ENCODE data around the gene NLRC3. TPM values are rescaled to one million over a fixed set of nuclear protein-coding genes. Genes with fewer than 3 reads are reported as not detected.

Gene NLRC3
- polyA plus RNA-seq, 1 of the 3 experiments (the other 2 are of a cell fraction), result not detected

DNA sequence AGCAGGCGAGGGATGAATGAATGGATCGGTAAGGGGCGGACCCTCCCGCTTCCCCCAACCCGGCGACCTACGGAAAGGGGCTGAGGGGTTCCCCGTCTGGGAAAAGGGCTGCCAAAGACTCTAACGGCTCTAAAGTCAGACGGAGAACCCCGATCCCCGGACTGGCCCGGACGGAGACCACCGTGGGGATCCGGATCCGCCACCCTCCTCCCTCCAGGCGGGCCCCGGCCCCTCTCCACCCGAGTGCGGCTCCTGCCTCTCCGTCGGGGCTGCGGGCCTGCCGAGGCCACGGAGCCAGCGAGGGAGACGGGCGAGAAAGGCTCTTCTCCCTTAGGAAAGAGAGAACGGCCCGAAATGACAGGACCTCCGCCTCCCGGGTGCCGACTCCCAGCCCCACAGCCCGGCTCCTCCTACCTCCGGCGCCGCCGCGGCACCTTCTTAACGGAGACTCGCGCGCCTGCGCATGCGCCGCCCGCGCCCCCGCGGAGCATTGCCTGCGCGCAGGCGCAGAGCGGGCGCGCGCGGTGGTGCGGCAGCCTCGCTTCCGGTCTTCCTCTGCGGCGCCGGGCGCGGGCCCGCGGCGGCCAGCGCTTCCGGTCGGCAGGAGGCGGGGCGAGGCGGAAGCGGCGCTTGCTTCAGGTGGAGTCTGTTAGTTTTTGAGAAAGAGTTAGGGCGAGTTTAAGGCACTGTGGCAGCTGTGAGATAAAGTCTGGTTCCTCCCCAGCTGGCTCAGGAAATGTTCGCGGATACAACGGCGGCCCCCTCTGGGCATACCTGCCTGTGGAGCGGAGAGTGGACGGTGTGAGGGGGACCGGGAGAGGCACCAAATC is 34.2 kb upstream of the NLRC3 start, which contains the start of gene SLX4:
Gene SLX4, minus strand, starts transcription at position 461 of the 830 bp plus-strand sequence. CDS start 2,642 bp downstream, outside the sequence.
- peak within 1 kb of the TSS; percentile 71 to 98 for H3K4me3 ChIP-seq (ENCODE audit: low read depth in 2 of 2, low read length in 1 of 2)
- no peaks in the 10 kb centered on the region for H3K27me3 ChIP-seq (ENCODE audit: insufficient read depth)
- H3K79me2 ChIP-seq (ENCODE audit: insufficient read depth), result peaks cover 57% of the 10 kb centered on the region
- H3K9me3 ChIP-seq, result no peaks in the 10 kb centered on the region
- H2AFZ ChIP-seq (ENCODE audit: low read depth), result peak within 1 kb of the TSS; percentile 98
- no peaks in the 10 kb centered on the region for H3F3A ChIP-seq (replicated peaks; ENCODE audit: insufficient read depth)
- peaks cover 6 to 8% of the 10 kb centered on the region in 2 experiments for H3K36me3 ChIP-seq (replicated peaks in 1 of 2; ENCODE audit: control insufficient read depth in 1 of 2, insufficient read depth in 2 of 2, low read length in 1 of 2)
- 0% methylated on average over 16 of the region's 86 CpGs for WGBS (ENCODE audit: low lambda C conversion rate)
- H3K9me2 ChIP-seq, result no peaks in the 10 kb centered on the region
- no peaks in the 10 kb centered on the region for H4K20me1 ChIP-seq (ENCODE audit: insufficient read depth)
- peak within 1 kb of the TSS; percentile 63 to 83; a peak in 3 of 4 replicates for H3K27ac ChIP-seq (ENCODE audit: low read depth in 2 of 2, low read length in 1 of 2)
- H3K4me2 ChIP-seq, result peak within 1 kb of the TSS; percentile 97
- ChIA-PET POLR2A (no interaction called here), CTCF (interaction anchor here (0.8 to 0.9 kb wide), 2 partner anchors 79 to 143 kb away, joined by 3 read pairs; no protein-coding TSS in a partner anchor)
- TF ChIP-seq SIN3A (IDR thresholded peaks at IDR 0.05; ENCODE audit: borderline replicate concordance, low read depth, low read length) (no peak; the same call in 1 of the 2 replicates), RAD21 (IDR thresholded peaks at IDR 0.05; ENCODE audit: low read length) (no peak), POLR2AphosphoS5 (IDR thresholded peaks at IDR 0.05; ENCODE audit: low read depth, low read length) (peak; percentile 58; the same call in 1 of the 2 replicates), YY1 (IDR thresholded peaks at IDR 0.05; ENCODE audit: low read depth) (peak; percentile 25; the same call in 1 of the 2 replicates), MXI1 (IDR thresholded peaks at IDR 0.05; ENCODE audit: low read depth, low read length) (peak; percentile 63), JUND (IDR thresholded peaks at IDR 0.05) (no peak), NRF1 (IDR thresholded peaks at IDR 0.05; ENCODE audit: low read depth, low read length) (peak; percentile 99), CHD2 (IDR thresholded peaks at IDR 0.05; ENCODE audit: low read length, partially characterized antibody) (no peak), USF1 (IDR thresholded peaks at IDR 0.05; ENCODE audit: borderline replicate concordance, low read depth) (no peak), MAX (IDR thresholded peaks at IDR 0.05; ENCODE audit: low read depth) (peak; percentile 34; the same call in 1 of the 2 replicates), RCOR1 (IDR thresholded peaks at IDR 0.05; ENCODE audit: low read length) (peak; percentile 54; the same call in 1 of the 2 replicates), ELF1 (IDR thresholded peaks at IDR 0.05) (peak; percentile 76), SMC3 (IDR thresholded peaks at IDR 0.05; ENCODE audit: low read depth, low read length) (no peak), PBX3 (IDR thresholded peaks at IDR 0.05) (no peak), GABPA (IDR thresholded peaks at IDR 0.05; ENCODE audit: low read depth) (peak; percentile 76), GATA2 (CRISPR knock-in tag; IDR thresholded peaks at IDR 0.05) (no peak), TAF1 (IDR thresholded peaks at IDR 0.05; ENCODE audit: borderline replicate concordance, low read depth, low read length) (no peak)
- TF ChIP-seq, protein P1, sequence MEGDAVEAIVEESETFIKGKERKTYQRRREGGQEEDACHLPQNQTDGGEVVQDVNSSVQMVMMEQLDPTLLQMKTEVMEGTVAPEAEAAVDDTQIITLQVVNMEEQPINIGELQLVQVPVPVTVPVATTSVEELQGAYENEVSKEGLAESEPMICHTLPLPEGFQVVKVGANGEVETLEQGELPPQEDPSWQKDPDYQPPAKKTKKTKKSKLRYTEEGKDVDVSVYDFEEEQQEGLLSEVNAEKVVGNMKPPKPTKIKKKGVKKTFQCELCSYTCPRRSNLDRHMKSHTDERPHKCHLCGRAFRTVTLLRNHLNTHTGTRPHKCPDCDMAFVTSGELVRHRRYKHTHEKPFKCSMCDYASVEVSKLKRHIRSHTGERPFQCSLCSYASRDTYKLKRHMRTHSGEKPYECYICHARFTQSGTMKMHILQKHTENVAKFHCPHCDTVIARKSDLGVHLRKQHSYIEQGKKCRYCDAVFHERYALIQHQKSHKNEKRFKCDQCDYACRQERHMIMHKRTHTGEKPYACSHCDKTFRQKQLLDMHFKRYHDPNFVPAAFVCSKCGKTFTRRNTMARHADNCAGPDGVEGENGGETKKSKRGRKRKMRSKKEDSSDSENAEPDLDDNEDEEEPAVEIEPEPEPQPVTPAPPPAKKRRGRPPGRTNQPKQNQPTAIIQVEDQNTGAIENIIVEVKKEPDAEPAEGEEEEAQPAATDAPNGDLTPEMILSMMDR (IDR thresholded peaks at IDR 0.05), result no peak
- TF ChIP-seq, protein P2, sequence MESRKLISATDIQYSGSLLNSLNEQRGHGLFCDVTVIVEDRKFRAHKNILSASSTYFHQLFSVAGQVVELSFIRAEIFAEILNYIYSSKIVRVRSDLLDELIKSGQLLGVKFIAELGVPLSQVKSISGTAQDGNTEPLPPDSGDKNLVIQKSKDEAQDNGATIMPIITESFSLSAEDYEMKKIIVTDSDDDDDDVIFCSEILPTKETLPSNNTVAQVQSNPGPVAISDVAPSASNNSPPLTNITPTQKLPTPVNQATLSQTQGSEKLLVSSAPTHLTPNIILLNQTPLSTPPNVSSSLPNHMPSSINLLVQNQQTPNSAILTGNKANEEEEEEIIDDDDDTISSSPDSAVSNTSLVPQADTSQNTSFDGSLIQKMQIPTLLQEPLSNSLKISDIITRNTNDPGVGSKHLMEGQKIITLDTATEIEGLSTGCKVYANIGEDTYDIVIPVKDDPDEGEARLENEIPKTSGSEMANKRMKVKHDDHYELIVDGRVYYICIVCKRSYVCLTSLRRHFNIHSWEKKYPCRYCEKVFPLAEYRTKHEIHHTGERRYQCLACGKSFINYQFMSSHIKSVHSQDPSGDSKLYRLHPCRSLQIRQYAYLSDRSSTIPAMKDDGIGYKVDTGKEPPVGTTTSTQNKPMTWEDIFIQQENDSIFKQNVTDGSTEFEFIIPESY (IDR thresholded peaks at IDR 0.05; ENCODE audit: borderline replicate concordance, low read depth), result no peak
- peak; percentile 100 for DNase-seq
- H3K4me1 ChIP-seq (ENCODE audit: control insufficient read depth in 1 of 2, insufficient read depth in 2 of 2, low read depth in 1 of 2, low read length in 1 of 2), result peaks cover 10 to 12% of the 10 kb centered on the region in 2 experiments
- peak within 1 kb of the TSS; percentile 86 for H3K9ac ChIP-seq
